Smooth muscle cell of the umbilical artery (primary cell): ENCODE results near the gene SCN3A. TPM values are rescaled to one million over a fixed set of nuclear protein-coding genes. Genes with fewer than 3 reads are reported as not detected.

Experiments
- total RNA-seq: library from RNA; depleted of rRNA; stranded (reverse); fragments of >200 nt; gene quantifications from 2 replicates; pipeline ENCODE4 v1.2.3, GENCODE V29; 2014

SCN3A gene
- total RNA-seq: 0.05 and 0.89 TPM in 2 replicates

DNA sequence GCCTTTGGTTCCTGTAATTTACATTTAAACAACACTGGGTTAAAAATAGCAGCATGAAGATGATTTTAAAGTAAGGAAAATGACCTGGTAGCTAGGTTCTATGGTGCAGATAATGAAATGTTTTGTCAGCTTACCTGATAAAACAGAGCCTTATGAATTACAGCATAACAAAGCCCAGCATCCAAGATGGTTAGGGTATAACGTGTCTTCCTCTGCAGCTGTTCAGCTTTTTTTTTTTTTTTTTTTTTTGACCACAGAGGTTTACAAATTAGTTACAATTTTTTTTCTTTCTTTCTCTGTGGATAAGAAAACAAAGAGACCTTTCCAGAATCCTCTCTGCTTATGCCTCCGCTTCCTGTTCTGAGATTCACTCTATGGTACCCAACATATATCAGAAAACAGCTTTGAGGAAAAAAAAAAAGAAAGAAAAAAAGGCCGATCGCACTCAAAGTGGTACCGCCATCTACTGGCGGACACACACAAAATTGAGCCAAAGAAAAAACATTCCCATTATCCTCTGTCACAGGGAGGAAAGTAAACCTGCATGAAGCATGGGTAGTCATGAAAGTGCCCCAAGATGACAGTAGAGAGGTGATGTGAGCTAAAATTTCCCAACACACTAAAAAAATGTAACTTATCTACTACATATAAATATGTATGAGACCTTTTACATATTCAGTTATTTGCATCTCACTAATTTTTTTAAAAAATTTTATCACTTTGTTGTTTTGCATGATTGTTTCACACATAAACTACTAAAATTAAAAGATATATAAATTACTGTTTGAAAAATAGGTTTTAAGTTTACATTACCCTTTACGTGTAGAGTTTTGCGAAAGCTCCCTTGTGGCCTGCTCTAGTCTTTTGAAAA is at the start of gene SCN3A:
TSS of gene SCN3A (minus strand) at position 362 of the 871 bp plus-strand sequence. CDS start 27,656 bp downstream, outside the sequence.

DNA sequence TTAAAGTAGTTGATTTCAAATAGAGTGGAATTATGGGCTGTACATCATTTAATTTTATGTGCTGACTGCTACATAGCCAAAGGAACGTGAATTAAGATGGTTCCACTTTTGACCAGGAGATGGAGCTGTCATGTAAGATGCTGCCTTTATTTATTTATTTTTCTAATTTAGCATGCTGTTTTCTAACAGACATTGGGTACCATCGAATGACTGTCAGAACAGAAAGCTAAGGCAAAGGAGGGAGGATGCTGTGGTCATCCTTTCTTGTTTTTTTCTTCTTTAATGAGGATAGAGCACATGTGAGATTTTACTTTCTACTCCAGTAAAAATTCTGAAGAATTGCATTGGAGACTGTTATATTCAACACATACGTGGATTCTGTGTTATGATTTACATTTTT is 35.4 kb upstream of the SCN3A start, which contains the start of gene SCN2A:
TSS of gene SCN2A (plus strand) at position 185 of the 400 bp plus-strand sequence. CDS start 56,410 bp downstream, outside the sequence.

Other genes with a start within 250 kb of the SCN3A start
- gene SLC38A11, start 248.5 kb downstream of the SCN3A start, total RNA-seq: under 0.01 and 0.23 TPM in 2 replicates
- gene SCN2A, start 35.4 kb upstream of the SCN3A start, total RNA-seq: 5.0 and 5.6 TPM in 2 replicates